Ecto neural progenitor cell (in vitro differentiated cells): Measurements from ENCODE around the gene LSM12.

Experiments used
- DNase-seq: peaks from one replicate; pipeline ENCODE4 v3.0.0-alpha.2; 2018; ENCODE audit warnings: low spot score

LSM12 gene

GRCh38 chr17:43986225-43986981 lies 80.1 kb downstream of the LSM12 start:
- DNase-seq, result no peak

GRCh38 chr17:43984521-43984920 lies 82.0 kb downstream of the LSM12 start:
- no peak for DNase-seq
